ENCODE results near the gene ZNF44.
A peak's percentile ranks its signal among the peaks of the same experiment; 100 is the strongest.
"Not testable (repeated sequence)": the region's sequence is repeated elsewhere in the genome, so short reads cannot be mapped to it uniquely, and the experiment has no call there.

ZNF44 gene

DNA sequence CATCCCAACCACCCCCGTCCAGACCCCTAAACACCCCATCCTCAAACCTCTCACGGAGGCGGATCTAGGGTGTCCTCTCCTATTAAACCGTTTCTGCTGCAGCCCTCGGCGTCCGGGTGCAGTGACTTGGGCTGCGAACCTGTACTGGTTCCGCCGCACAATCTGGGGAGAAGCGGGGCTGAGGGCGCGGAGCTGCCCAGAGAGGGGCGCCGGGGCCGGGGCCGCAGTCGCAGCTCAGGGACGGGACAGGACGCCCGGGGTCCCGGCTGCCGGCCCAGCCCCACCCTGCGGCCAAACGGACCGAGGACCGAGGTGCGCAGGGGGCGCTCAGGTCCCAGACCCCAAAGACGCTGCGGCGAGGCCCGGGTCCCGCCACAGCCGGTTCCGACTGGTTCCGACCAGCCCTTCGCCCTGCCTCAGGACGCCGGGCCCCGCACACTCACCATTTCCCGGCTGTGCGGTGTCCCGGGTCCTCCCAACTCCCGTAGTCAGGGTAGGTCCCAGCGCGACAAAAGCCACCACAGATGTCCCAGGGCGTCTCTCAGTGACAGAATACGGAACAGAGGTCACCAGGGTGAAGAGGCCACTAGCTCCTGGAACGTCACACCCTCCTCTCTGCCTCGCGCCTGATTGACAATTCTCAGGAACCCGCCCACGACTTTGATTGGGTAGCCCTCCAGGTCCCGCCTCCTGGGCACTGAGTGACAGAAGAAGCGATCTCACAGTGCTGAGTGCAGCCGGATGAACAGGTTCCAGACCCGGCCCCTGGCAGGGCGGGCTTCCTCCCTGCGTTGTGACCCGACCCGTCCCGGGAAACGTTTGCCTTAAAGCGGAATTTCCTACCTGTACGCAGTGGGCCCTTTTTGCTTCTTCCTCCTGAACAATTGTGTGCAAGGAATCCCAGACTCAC lies at the start of gene ZNF44:
TSS of gene ZNF44 (minus strand) at position 635 of the 910 bp plus-strand sequence. CDS start at position 446, 189 bp downstream.
- peak; percentile 96 for DNase-seq

GRCh38 chr19:12333162-12334159 lies 38.8 kb upstream of the ZNF44 start, which contains the start of gene ZNF563:
ZNF563 (minus strand) TSS chr19:12333633; CDS start chr19:12333482, 151 bp downstream.
- peak; percentile 93 for DNase-seq

DNA sequence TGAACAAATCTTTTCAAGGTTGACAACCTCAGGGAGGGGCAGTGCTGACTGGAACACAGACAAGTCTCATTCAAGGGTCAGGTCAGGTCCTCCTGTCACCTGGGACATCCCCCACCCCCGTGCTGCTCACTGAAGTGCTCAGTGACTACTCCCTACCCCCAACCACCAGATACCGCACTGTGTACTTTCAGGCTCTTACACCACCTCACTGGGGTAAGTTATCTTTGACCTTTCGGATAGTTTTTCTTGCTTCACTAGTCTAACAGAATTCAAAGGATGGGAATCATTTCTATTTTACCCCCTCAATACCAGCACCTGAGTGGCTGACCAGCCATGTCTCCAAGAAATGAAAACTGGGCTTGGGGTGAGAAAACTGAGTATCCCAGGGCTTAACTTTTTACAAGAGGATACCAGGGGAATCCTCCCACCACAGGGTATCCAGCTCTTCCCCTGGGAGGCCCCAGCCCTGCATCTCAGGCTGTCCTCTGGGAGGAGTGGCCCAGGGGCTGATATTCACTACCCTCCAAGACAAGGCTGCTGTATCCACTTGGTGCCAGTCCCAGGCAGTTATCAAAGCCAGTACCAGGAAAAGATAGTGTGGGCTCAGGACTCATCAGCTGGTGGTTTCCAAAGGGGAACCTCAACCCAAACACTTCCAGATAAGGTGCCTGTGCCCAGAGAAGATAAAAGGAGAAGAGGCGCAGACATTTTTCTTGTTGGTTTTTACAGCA lies 36.7 kb upstream of the ZNF44 start:
- DNase-seq = no peak

GRCh38 chr19:12330340-12330739 lies 35.7 kb upstream of the ZNF44 start:
- no peak for DNase-seq

- DNase-seq = no peak
Observed at GRCh38 chr19:12325690-12326089, 31.0 kb upstream of the ZNF44 start.

- no peak for DNase-seq
Observed at GRCh38 chr19:12318782-12319413, 24.2 kb upstream of the ZNF44 start.

- no peak for DNase-seq
Observed at GRCh38 chr19:12314553-12314952, 19.9 kb upstream of the ZNF44 start.

DNA sequence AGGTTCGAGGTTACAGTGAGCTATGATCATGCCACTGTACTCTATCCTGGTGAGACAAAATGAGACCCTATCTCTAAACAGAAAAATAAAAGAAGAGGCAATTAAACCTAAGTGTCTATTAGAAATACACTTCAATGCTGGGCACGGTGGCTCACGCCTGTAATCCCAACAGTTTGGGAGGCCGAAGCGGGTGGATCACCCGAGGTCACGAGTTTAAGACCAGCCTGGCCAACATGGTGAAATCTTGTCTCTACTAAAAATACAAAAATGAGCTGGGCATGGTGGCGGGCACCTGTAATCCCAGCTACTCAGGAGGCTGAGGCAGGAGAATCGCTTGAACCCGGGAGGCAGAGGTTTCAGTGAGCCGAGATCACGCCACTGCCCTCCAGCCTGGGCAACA lies 14.2 kb upstream of the ZNF44 start:
- not testable (repeated sequence) for DNase-seq

DNA sequence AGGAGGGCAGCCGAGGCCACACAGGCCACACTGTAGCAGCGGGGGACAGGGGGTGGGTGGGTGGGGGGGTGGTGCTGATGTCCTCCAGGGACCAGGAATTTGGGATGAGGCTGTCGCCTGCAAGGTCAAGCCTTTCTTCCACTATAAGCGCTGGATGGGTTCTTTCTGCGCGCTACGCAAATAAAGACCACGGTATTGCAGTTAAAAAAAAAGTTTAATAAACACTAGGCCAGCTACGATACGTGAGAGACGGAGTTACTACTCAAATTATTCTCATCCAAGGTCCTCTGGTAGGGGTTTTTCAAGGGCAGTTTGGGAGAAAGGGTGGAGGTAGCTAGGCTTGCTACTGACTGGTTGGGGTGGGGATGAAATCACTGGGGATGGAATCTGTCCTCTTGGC lies 508 bp upstream of the ZNF44 start:
- DNase-seq = no peak

DNA sequence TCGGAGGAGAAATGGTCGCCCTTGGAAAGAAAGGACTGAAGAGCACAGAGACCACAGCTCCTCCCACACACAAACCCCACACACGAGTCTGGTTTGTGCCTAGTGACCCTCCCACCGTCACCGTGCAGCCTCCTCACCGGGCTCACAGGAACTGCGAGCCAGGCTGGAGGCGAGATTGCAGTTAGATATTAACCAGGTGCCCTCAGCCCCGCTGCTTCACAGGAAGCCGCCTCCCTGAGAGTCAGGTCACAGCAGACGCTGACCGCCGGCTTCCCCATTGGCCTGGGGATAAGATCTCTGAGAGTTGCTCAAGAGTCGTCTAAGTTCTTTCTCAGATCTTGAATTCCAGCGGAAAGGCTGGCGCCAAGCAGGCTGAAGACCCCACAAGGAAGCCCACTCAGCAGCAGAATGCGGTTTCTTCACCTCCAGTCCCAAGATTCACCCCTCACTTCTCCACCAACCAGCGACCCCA lies 870 bp downstream of the ZNF44 start:
- DNase-seq = no peak

DNA sequence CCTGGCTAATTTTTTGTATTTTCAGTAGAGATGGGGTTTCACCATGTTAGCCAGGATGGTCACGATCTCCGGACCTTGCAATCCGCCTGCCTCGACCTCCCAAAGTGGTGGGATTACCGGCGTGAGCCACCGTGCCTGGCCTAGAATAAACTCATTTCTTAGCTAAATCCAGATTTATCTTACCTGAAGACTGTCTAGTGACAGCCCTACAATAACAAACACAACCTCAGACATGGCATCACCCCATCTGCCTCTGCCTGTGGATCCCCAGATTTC lies 5.0 kb downstream of the ZNF44 start:
- DNase-seq = no peak

DNA sequence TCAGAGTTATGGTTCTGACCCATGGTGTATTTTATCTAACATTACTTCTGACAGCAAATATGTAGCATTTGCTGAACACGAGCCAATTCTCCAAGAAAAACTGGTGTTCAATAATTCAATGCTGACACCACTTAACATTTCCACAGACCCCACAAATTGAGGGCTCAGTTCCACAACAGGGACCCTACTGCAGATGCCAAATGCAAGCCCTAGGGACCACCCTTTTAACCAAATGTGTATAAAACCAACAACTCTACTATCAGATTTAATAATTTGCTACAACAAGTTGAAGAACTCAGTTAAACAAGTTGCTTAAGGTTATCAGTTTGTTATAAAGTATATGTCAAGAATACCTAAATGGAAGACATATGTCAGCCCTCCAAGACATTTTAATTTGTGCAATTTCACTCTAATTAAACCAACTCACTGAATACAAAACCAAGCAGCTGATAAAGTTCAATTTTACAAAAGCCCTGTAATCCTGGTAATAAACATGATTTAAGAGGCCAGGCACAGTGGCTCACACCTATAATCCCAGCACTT lies 6.7 kb downstream of the ZNF44 start:
- DNase-seq = no peak

- no peak for DNase-seq
Observed at GRCh38 chr19:12284631-12285030, 10.1 kb downstream of the ZNF44 start.

GRCh38 chr19:12284226-12284625 lies 10.5 kb downstream of the ZNF44 start:
- no peak for DNase-seq

GRCh38 chr19:12278713-12279112 lies 16.0 kb downstream of the ZNF44 start:
- no peak for DNase-seq

- no peak for DNase-seq
Observed at GRCh38 chr19:12272980-12273901, 21.4 kb downstream of the ZNF44 start.

- DNase-seq = no peak
Observed at GRCh38 chr19:12272386-12272785, 22.3 kb downstream of the ZNF44 start.

DNA sequence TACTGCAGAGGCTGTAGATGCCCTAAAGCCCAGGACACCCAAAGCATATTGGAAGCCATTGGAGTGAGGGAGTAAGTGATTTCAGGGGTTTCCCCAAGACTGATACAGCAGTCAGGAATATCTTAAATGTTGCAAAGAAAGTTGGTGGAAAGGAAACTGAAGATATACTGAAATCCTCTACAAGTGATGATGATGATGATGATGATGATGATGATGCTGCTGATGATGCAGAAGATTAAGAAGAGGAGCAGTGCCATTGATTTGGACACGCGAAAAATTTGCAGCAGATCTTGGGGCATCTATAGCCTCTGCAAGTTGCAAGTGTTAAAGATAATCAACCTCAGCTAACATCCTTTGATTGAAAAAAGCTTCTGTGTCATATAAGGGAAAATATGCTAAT lies 23.8 kb downstream of the ZNF44 start:
- no peak for DNase-seq

DNA sequence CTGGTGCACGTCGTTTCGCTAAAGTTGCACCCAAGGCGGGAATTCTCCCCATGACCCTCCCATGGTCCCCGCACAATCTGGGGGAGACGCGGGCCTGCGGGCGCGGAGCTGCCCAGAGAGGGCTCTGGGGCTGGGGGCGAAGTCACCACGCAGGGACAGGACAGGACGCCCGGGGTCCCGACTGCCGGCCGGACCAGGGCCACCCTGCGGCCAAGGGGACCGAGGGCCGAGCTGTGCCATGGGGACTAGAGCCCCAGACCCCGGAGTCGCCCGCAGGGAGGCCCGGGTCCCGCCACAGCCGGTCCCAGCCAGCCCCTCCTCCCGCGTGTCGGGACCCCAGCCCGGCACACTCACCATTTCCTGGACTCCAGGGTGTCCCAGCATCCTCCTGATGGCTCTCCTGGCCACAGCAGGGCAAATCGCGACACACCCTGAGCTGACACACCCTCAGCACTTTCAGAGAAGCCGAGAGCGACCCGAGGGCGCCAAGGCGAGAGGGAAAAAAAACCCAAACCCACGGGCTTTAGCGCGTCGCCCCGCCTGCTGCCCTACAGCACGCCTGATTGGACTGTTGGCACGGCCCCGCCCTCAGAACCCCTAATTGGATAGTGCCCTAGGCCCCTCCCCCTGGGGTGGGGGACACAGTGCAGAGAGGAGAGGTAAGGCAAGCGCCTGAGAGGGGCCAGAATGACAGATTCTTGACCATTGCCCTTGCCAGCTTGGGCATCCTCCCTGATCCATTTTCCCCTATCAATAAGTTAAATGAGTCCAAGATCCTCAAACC lies 28.6 kb downstream of the ZNF44 start:
- no peak for DNase-seq

- DNase-seq = no peak
Observed at GRCh38 chr19:12261554-12261953, 33.1 kb downstream of the ZNF44 start.
